ENCODE measurements around the gene CRACDL. TPM values are rescaled to one million over a fixed set of nuclear protein-coding genes. Genes with fewer than 3 reads are reported as not detected.

CRACDL gene
- total RNA-seq, 4 donors from 2014 or later: 5.7 to 11.8 (median 9.5) TPM

GRCh38 chr2:98839292-98839691 is 96.7 kb downstream of the CRACDL start:
- TF ChIP-seq CTCF (IDR thresholded peaks at IDR 0.05): no peak
- DNase-seq (ENCODE audit: low spot score): no peak
- no peak for ATAC-seq (ENCODE audit: low FRiP score)

GRCh38 chr2:98835831-98836385 is 100.1 kb downstream of the CRACDL start:
- ATAC-seq (ENCODE audit: low FRiP score): no peak
- no peak for DNase-seq (ENCODE audit: low spot score)
- no peak for TF ChIP-seq CTCF (IDR thresholded peaks at IDR 0.05)

- ATAC-seq (ENCODE audit: low FRiP score) (no peak), DNase-seq (ENCODE audit: low spot score) (no peak)
- TF ChIP-seq CTCF (IDR thresholded peaks at IDR 0.05): no peak
These were observed 102.1 kb downstream of the CRACDL start for GRCh38 chr2:98833917-98834263.

- ATAC-seq (ENCODE audit: low FRiP score) (no peak), DNase-seq (ENCODE audit: low spot score) (no peak)
- no peak for TF ChIP-seq CTCF (IDR thresholded peaks at IDR 0.05)
These were observed 102.7 kb downstream of the CRACDL start for GRCh38 chr2:98833172-98833916.

- TF ChIP-seq CTCF (IDR thresholded peaks at IDR 0.05): no peak
- no peak for DNase-seq (ENCODE audit: low spot score)
- ATAC-seq (ENCODE audit: low FRiP score): no peak
These were observed 103.9 kb downstream of the CRACDL start for GRCh38 chr2:98832172-98832571.

GRCh38 chr2:98830571-98831145 is 105.4 kb downstream of the CRACDL start:
- ATAC-seq (ENCODE audit: low FRiP score): no peak
- no peak for DNase-seq (ENCODE audit: low spot score)
- no peak for TF ChIP-seq CTCF (IDR thresholded peaks at IDR 0.05)
